K562 (cell line): ENCODE results near the gene NT5E. TPM values are rescaled to one million over a fixed set of nuclear protein-coding genes. Genes with fewer than 3 reads are reported as not detected.

Source experiments
- ATAC-seq: fragments of 200-7000 bp; cut with Tn5 transposase; 3 replicates; pipeline ENCODE4 v1.9.1; 2020; ENCODE audit warnings: moderate library complexity
- BruUV-seq: library from RNA; stranded (reverse); fragments of 400-500 nt; replicated peaks from 2 replicates; lab custom pipeline; 2021; lab: Mats Ljungman, UMichigan
- CTCF ChIA-PET: fragments of 300-600 bp; formaldehyde crosslinking; extraction: SDS; loops from one replicate; lab custom pipeline; 2021; ENCODE audit warnings: low intra/inter-chr PET ratio; lab: Yijun Ruan, JAX
- POLR2A ChIA-PET: fragments of 300-600, 350-650 bp; sonication (Branson Sonifier 250); formaldehyde crosslinking; extraction: SDS; loops from one replicate; lab custom pipeline; 2021; ENCODE audit warnings: antibody characterized with exemption, inconsistent platforms; lab: Yijun Ruan, JAX
- DNase-seq, 4 experiments: peaks; one replicate each; pipeline versions ENCODE4 v3.0.0 to v3.0.0-alpha.2; 2011 to 2018; ENCODE audit warnings: low spot score in 3 of 4, mixed read lengths in 3 of 4; ENCODE audit errors: extremely low read depth in 1 of 4
- FAIRE-seq: peaks from 2 replicates; lab custom pipeline; 2011; peaks lifted over from hg19 to GRCh38; lab: Jason Lieb, UNC
- H2AFZ ChIP-seq: 2 replicates; pipeline ENCODE4 v1.6.0; 2011; ENCODE audit warnings: low read depth, low read length, control low read depth, inconsistent platforms
- H3K27ac ChIP-seq: fragments of 200-600 bp; 3 replicates; pipeline ENCODE4 v1.8.0; 2011; ENCODE audit warnings: low read depth, mild to moderate bottlenecking, control low read depth, inconsistent platforms, low read length, moderate library complexity, mixed read lengths; ENCODE audit errors: extremely low read depth
- H3K27me3 ChIP-seq, 2 experiments: fragments of 300-600 bp in 1 of 2; 2 replicates in 1 of 2; 3 replicates in 1 of 2; pipeline versions ENCODE4 v1.6.0 to v1.8.0; 2011; ENCODE audit warnings: inconsistent platforms in 2 of 2, low read length in 2 of 2, mild to moderate bottlenecking in 1 of 2, mixed read lengths in 1 of 2, moderate library complexity in 1 of 2; ENCODE audit not compliant: control insufficient read depth in 2 of 2, insufficient read depth in 2 of 2
- H3K36me3 ChIP-seq: fragments of 300-600 bp; 3 replicates; pipeline ENCODE4 v1.8.0; 2011; ENCODE audit warnings: mild to moderate bottlenecking, low read length, inconsistent platforms; ENCODE audit not compliant: control insufficient read depth, insufficient read depth
- H3K4me1 ChIP-seq, 2 experiments: fragments of 200-600 bp in 1 of 2; replicated peaks in 1 of 2; 2 replicates in 1 of 2; 3 replicates in 1 of 2; pipeline versions ENCODE4 v1.5.1 to v1.8.0; 2011; ENCODE audit warnings: inconsistent platforms in 2 of 2, low read length in 2 of 2, mild to moderate bottlenecking in 1 of 2, mixed read lengths in 1 of 2, moderate library complexity in 1 of 2; ENCODE audit not compliant: control insufficient read depth in 2 of 2, insufficient read depth in 2 of 2
- H3K4me2 ChIP-seq: 2 replicates; pipeline ENCODE4 v1.6.1; 2011; ENCODE audit warnings: low read length, control low read depth, inconsistent platforms, mixed read lengths; ENCODE audit not compliant: insufficient read depth
- H3K4me3 ChIP-seq: fragments of 200-600 bp; sonication (generic), shearing (Covaris generic); 2 replicates; pipeline ENCODE4 v1.5.1; 2016; ENCODE audit warnings: control low read depth, inconsistent platforms
- H3K79me2 ChIP-seq: fragments of 200-600 bp; 3 replicates; pipeline ENCODE4 v1.8.0; 2011; ENCODE audit warnings: low read length, inconsistent platforms; ENCODE audit not compliant: control insufficient read depth, insufficient read depth
- H3K9ac ChIP-seq, 2 experiments: 2 replicates each; pipeline versions ENCODE4 v1.6.0 to v1.6.1; 2011; ENCODE audit warnings: low read depth in 2 of 2, low read length in 2 of 2, control low read depth in 1 of 2, inconsistent platforms in 1 of 2, mild to moderate bottlenecking in 1 of 2, mixed read lengths in 1 of 2; ENCODE audit not compliant: insufficient read depth in 1 of 2
- H3K9me1 ChIP-seq: one replicate; pipeline ENCODE4 v1.6.0; 2011; ENCODE audit warnings: inconsistent platforms, mild to moderate bottlenecking, low read length, moderate library complexity; ENCODE audit not compliant: control insufficient read depth, insufficient read depth
- H3K9me3 ChIP-seq: replicated peaks from 2 replicates; pipeline ENCODE4 v1.5.1; 2011; ENCODE audit warnings: low read depth, low read length, inconsistent platforms; ENCODE audit not compliant: control insufficient read depth, insufficient read depth
- H4K20me1 ChIP-seq: replicated peaks from 2 replicates; pipeline ENCODE4 v1.6.1; 2011; ENCODE audit warnings: low read length, inconsistent platforms, mixed read lengths; ENCODE audit not compliant: control insufficient read depth, insufficient read depth
- BRD9 ChIP-seq: fragments of 450-650 bp; IDR thresholded peaks from 2 replicates; pipeline ENCODE4 v1.6.1; 2018; ENCODE audit warnings: low read depth; ENCODE audit not compliant: partially characterized antibody
- ETV5 ChIP-seq: sonication (generic); formaldehyde crosslinking; IDR thresholded peaks from 2 replicates; pipeline ENCODE4 v1.4.0; 2020; ENCODE audit warnings: low read depth, mild to moderate bottlenecking, missing genetic modification reagents
- HIVEP1 ChIP-seq: fragments of 250-450 bp; sonication (Bioruptor Pico); IDR thresholded peaks from 2 replicates; pipeline ENCODE4 v1.4.0; 2020; ENCODE audit warnings: mild to moderate bottlenecking
- IRF2 ChIP-seq: sonication (generic); formaldehyde crosslinking; IDR thresholded peaks from 2 replicates; pipeline ENCODE4 v1.8.1; 2022; ENCODE audit warnings: mild to moderate bottlenecking, missing genetic modification reagents
- STAT6 ChIP-seq: sonication (generic); formaldehyde crosslinking; IDR thresholded peaks from 2 replicates; pipeline ENCODE4 v1.8.1; 2023; ENCODE audit warnings: mild to moderate bottlenecking, missing genetic modification reagents
- WGBS: fragments of 100-300 bp; shearing (Covaris generic); methylation state at CpG from one replicate; pipeline ENCODE4 v1.1.6; 2016; ENCODE audit warnings: low coverage, mixed read lengths; ENCODE audit not compliant: insufficient coverage; ENCODE audit errors: missing lambda C conversion rate; 5-methylcytosine and 5-hydroxymethylcytosine counted together
- in situ Hi-C: fragments of 300-500 bp; cut with MboI; formaldehyde crosslinking; loops from 4 replicates; pipeline ENCODE4 v1.15.0; 2018; ENCODE audit warnings: inconsistent platforms, mixed read lengths
- intact Hi-C: fragments of 100-400 bp; cut with micrococcal nuclease; formaldehyde crosslinking; loops from 2 replicates; pipeline ENCODE4 v1.14.2; 2022
- polyA plus RNA-seq, 8 experiments: library from polyadenylated mRNA; depleted of rRNA in 4 of 8; stranded (reverse) in 5 of 8; unstranded in 3 of 8; fragments of >200 nt; fragmentation: Nextera tagmentation in 2 of 8; fragmentation: Illumina TruSeq in 1 of 8; extraction: Ambion mirVana in 2 of 8; extraction: Trizol in 1 of 8; gene quantifications; 2 replicates each; pipeline versions ENCODE4 v1.2.1 to v1.2.3, GENCODE V29; 2011 to 2014; ENCODE audit warnings: inconsistent platforms in 1 of 8, missing spikeins in 1 of 8
- total RNA-seq, 7 experiments: library from RNA; depleted of rRNA in 6 of 7; stranded (reverse); fragments of >200 nt in 6 of 7; fragmentation: Illumina TruSeq in 2 of 7; extraction: Trizol in 2 of 7; gene quantifications; 2 replicates each; pipeline versions ENCODE4 v1.2.1 to v1.2.3, GENCODE V29; 2011 to 2021; ENCODE audit warnings: low replicate concordance in 1 of 7
- TF ChIP-seq, protein P1 (sequence below): IDR thresholded peaks from 2 replicates; pipeline ENCODE4 v1.6.1; 2014; ENCODE audit warnings: antibody characterized with exemption
- TF ChIP-seq, protein P2 (sequence below): IDR thresholded peaks from 2 replicates; pipeline ENCODE4 v1.6.1; 2016; ENCODE audit warnings: missing genetic modification characterization, missing compliant biosample characterization

The NT5E gene
- total and polyA plus RNA-seq, 9 of the 15 experiments (the other 6 are each of a cell fraction or from before 2014, with no cell fraction given) = 0.01 to 0.13 TPM; not detected in 7

DNA sequence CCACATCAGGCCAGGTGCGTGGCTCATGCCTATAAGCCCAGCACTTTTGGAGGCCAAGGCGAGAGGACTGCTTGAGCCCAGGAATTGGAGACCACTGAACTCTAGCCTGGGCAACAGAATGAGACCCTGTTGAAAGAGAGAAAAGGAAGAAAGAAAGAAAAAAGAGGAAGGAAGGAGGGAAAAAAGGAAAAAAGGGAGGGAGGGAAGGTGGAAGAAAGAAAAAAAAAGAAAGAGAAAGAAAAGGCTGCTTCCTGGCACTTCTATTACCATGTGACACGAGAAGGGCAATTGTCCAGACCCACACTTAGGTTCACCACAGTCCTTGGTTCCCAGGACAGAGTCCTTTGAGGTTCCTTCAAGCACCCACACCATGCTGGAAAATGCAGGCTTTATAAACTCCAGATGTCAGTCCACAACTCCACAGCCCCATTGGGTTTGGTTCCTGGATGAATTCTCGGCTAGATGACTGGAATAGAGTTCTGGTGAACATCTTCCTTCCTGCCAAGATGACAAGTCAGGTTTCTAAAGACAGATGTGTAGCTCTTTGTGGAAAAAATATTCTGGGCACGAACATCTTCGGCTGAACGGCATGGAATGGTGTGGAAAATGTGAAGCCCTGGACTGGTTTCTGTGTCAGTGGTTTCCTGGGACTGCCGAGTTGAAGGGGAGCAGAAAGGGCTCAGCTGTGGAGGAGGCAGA, 32.5 kb downstream of the NT5E start:
- CTCF ChIA-PET = interaction anchor here (1.5 kb wide), 1 partner anchor 128 kb away, joined by 4 read pairs; no protein-coding TSS in a partner anchor
- no peak overlapping the region for H3K4me2 ChIP-seq
- intact Hi-C loops = no loop called here
- TF ChIP-seq ETV5 (CRISPR knock-in tag) (no peak), HIVEP1 (CRISPR knock-in tag) (no peak), STAT6 (no peak), IRF2 (no peak), BRD9 (no peak)
- TF ChIP-seq, protein P1, sequence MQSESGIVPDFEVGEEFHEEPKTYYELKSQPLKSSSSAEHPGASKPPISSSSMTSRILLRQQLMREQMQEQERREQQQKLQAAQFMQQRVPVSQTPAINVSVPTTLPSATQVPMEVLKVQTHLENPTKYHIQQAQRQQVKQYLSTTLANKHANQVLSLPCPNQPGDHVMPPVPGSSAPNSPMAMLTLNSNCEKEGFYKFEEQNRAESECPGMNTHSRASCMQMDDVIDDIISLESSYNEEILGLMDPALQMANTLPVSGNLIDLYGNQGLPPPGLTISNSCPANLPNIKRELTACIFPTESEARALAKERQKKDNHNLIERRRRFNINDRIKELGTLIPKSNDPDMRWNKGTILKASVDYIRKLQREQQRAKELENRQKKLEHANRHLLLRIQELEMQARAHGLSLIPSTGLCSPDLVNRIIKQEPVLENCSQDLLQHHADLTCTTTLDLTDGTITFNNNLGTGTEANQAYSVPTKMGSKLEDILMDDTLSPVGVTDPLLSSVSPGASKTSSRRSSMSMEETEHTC = no peak
- TF ChIP-seq, protein P2, sequence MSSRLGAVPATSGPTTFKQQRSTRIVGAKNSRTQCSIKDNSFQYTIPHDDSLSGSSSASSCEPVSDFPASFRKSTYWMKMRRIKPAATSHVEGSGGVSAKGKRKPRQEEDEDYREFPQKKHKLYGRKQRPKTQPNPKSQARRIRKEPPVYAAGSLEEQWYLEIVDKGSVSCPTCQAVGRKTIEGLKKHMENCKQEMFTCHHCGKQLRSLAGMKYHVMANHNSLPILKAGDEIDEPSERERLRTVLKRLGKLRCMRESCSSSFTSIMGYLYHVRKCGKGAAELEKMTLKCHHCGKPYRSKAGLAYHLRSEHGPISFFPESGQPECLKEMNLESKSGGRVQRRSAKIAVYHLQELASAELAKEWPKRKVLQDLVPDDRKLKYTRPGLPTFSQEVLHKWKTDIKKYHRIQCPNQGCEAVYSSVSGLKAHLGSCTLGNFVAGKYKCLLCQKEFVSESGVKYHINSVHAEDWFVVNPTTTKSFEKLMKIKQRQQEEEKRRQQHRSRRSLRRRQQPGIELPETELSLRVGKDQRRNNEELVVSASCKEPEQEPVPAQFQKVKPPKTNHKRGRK = peak; percentile 85
- H4K20me1 ChIP-seq = no peaks in the 10 kb centered on the region
- no peaks in the 10 kb centered on the region; a peak in 1 of 5 replicates for H3K27me3 ChIP-seq
- POLR2A ChIA-PET = interaction anchor here (0.6 to 1.5 kb wide), 7 partner anchors 9 to 237 kb away, joined by 3 to 8 read pairs (median 4); no protein-coding TSS in a partner anchor
- H3K27ac ChIP-seq = no peak overlapping the region
- H3K9me3 ChIP-seq = no peaks in the 10 kb centered on the region
- no TSS peak for BruUV-seq
- no peak overlapping the region for H2AFZ ChIP-seq
- 8% methylated on average over 8 of the region's 8 CpGs for WGBS
- H3K9me1 ChIP-seq = no peaks in the 10 kb centered on the region
- no peaks in the 10 kb centered on the region for H3K36me3 ChIP-seq
- no peak overlapping the region for H3K9ac ChIP-seq
- FAIRE-seq (no peak), DNase-seq (no peak), ATAC-seq (peak; percentile 24)
- in situ Hi-C loops = loop anchor here (10.0 kb wide), 1 partner anchor 128 kb away; no protein-coding TSS in a partner anchor
- no peak overlapping the region for H3K4me3 ChIP-seq
- H3K79me2 ChIP-seq = no peaks in the 10 kb centered on the region
- peaks cover 0 to 5% of the 10 kb centered on the region in 2 experiments; a peak in 2 of 5 replicates for H3K4me1 ChIP-seq
